Skeletal muscle tissue (tissue), 4 donors: Measurements from ENCODE around the gene GASK1A. TPM values are rescaled to one million over a fixed set of nuclear protein-coding genes. Genes with fewer than 3 reads are reported as not detected.

Source experiments
- H3K27ac ChIP-seq: one replicate; pipeline ENCODE4 v1.7.0; 2013; ENCODE audit warnings: mild to moderate bottlenecking, low read depth, low read length, inconsistent platforms
- H3K27me3 ChIP-seq, 3 donors: one replicate each; pipeline ENCODE4 v1.7.0; 2013; ENCODE audit warnings: low read length in 3 of 3; ENCODE audit not compliant: control insufficient read depth in 3 of 3, insufficient read depth in 3 of 3
- H3K36me3 ChIP-seq, 3 donors: one replicate each; pipeline ENCODE4 v1.7.0; 2013; ENCODE audit warnings: low read length in 3 of 3; ENCODE audit not compliant: control insufficient read depth in 3 of 3, insufficient read depth in 3 of 3
- H3K4me1 ChIP-seq, 3 donors: one replicate each; pipeline ENCODE4 v1.7.0; 2013; ENCODE audit warnings: low read length in 3 of 3, mild to moderate bottlenecking in 3 of 3; ENCODE audit not compliant: control insufficient read depth in 3 of 3, insufficient read depth in 3 of 3
- H3K4me3 ChIP-seq, 3 donors: one replicate each; pipeline ENCODE4 v1.7.0; 2013; ENCODE audit warnings: low read length in 3 of 3
- H3K9ac ChIP-seq, 3 donors: one replicate each; pipeline ENCODE4 v1.7.0; 2013; ENCODE audit warnings: low read length in 3 of 3, mild to moderate bottlenecking in 3 of 3, moderate library complexity in 2 of 3, low read depth in 1 of 3
- H3K9me3 ChIP-seq, 3 donors: one replicate each; pipeline ENCODE4 v1.7.0; 2013; ENCODE audit warnings: low read length in 3 of 3; ENCODE audit not compliant: control insufficient read depth in 3 of 3
- total RNA-seq: library from RNA; depleted of rRNA; stranded (reverse); fragments of >200 nt; gene quantifications from one replicate; pipeline ENCODE4 v1.2.3, GENCODE V29; 2014
- donor health status: Osteomylitis.

The GASK1A gene
- total RNA-seq, 1 donor from 2014 or later, result 12.0 TPM

- no peak overlapping the region for H3K27ac ChIP-seq
- no peaks in the 10 kb centered on the region for H3K27me3 ChIP-seq
Measured at GRCh38 chr3:42996021-42996420, 16.9 kb downstream of the GASK1A start.

GRCh38 chr3:42996633-42997075, 17.5 kb downstream of the GASK1A start:
- peaks cover 24 to 35% (median 34%) of the 10 kb centered on the region in 3 donors for H3K4me1 ChIP-seq
- H3K9ac ChIP-seq, result no peak overlapping the region
- H3K27me3 ChIP-seq, result no peaks in the 10 kb centered on the region
- H3K4me3 ChIP-seq, result no peak overlapping the region
- H3K27ac ChIP-seq, result no peak overlapping the region
- H3K36me3 ChIP-seq, result no peaks in the 10 kb centered on the region
- peaks cover 0 to 2% (median 0%) of the 10 kb centered on the region in 3 donors for H3K9me3 ChIP-seq

More at GRCh38 chr3:42996021-42996420, 16.9 kb downstream of the GASK1A start:
- no peaks in the 10 kb centered on the region for H3K36me3 ChIP-seq
- peaks cover 18 to 29% (median 28%) of the 10 kb centered on the region in 3 donors for H3K4me1 ChIP-seq
- no peak overlapping the region for H3K9ac ChIP-seq
- peaks cover 0 to 2% (median 0%) of the 10 kb centered on the region in 3 donors for H3K9me3 ChIP-seq
- H3K4me3 ChIP-seq, result no peak overlapping the region

DNA sequence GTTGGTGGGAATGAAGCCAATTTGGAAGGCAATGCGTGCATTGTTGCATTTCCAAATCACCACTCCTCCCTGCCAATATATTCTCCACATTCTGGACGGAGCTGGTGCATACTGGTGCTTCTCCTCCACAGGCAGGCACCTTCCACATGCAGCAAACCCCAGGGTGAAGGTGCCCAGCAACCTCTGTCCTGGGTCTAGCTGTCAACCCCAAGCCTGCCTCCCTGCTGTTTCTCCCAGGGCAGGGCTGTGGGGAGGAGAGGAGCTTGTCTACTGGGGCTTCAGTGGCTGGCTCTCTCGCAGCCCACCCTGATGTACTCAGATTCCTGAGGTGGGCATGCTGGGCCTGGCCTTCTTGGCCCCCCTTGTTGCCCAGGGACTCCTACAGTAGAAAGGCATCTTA, 20.1 kb downstream of the GASK1A start:
- Histone ChIP-seq H3K4me1 (peaks cover 30 to 41% (median 41%) of the 10 kb centered on the region in 3 donors), H3K9me3 (peaks cover 0 to 2% (median 0%) of the 10 kb centered on the region in 3 donors), H3K4me3 (no peak overlapping the region), H3K27me3 (no peaks in the 10 kb centered on the region), H3K9ac (no peak overlapping the region), H3K27ac (peak overlapping the region; percentile 56), H3K36me3 (no peaks in the 10 kb centered on the region)

GRCh38 chr3:42999632-43000031, 20.5 kb downstream of the GASK1A start:
- Histone ChIP-seq H3K4me3 (no peak overlapping the region), H3K36me3 (no peaks in the 10 kb centered on the region), H3K9me3 (peaks cover 0 to 2% (median 0%) of the 10 kb centered on the region in 3 donors), H3K27ac (peak overlapping the region; percentile 56), H3K4me1 (peaks cover 30 to 41% (median 41%) of the 10 kb centered on the region in 3 donors), H3K27me3 (no peaks in the 10 kb centered on the region), H3K9ac (no peak overlapping the region)

DNA sequence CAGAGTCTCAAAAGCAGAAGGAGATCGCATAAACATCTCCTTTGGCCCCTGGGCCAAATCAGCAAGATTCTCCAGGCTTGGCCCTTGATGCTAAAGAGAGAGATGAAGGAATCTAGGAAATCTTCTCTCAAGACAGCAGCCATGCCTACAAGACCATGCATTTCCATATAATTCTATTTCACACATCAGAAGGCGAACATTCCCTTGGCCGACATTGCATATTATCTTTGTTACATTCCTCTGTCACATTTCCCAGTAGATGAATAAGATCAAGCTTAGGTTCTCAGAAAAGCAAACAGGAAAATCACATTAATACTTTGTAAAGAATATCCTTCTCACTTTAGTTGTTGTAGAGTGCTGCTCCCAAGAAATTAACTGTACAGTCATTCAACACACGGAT, 21.3 kb downstream of the GASK1A start:
- Histone ChIP-seq H3K27ac (peak overlapping the region; percentile 56), H3K4me3 (no peak overlapping the region), H3K9ac (no peak overlapping the region), H3K4me1 (peaks cover 30 to 41% (median 41%) of the 10 kb centered on the region in 3 donors), H3K36me3 (no peaks in the 10 kb centered on the region), H3K9me3 (peaks cover 0 to 2% (median 0%) of the 10 kb centered on the region in 3 donors), H3K27me3 (no peaks in the 10 kb centered on the region)

DNA sequence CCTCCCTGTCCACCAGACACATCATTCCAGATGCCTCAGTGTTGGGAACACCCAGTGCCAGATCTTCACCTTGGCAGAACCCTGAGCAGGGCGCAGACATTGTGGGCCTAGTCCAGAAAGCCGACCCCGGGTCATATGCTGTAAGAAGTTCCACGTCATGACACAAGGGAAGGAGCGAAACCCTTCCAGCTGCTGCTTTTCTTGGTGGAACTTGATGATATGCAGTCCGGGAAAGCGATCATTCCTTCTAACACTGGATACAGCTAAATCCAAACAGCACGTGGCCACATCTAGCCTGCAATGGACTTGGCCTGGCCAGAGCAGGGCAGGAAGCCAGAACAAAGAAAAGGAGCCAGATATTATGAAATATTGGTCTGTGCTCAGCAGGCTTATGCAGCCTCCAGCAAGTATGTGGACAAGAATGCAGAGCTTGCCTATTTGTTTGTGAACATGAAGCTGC, 22.0 kb downstream of the GASK1A start:
- H3K36me3 ChIP-seq, result no peaks in the 10 kb centered on the region
- H3K4me1 ChIP-seq, result peaks cover 30 to 41% (median 40%) of the 10 kb centered on the region in 3 donors
- H3K4me3 ChIP-seq, result peak overlapping the region; percentile 46 to 54 (median 49)
- peaks cover 0 to 2% (median 0%) of the 10 kb centered on the region in 3 donors for H3K9me3 ChIP-seq
- no peaks in the 10 kb centered on the region for H3K27me3 ChIP-seq
- peak overlapping the region; percentile 56 for H3K27ac ChIP-seq
- peak overlapping the region; percentile 28 to 69 (median 44) for H3K9ac ChIP-seq

DNA sequence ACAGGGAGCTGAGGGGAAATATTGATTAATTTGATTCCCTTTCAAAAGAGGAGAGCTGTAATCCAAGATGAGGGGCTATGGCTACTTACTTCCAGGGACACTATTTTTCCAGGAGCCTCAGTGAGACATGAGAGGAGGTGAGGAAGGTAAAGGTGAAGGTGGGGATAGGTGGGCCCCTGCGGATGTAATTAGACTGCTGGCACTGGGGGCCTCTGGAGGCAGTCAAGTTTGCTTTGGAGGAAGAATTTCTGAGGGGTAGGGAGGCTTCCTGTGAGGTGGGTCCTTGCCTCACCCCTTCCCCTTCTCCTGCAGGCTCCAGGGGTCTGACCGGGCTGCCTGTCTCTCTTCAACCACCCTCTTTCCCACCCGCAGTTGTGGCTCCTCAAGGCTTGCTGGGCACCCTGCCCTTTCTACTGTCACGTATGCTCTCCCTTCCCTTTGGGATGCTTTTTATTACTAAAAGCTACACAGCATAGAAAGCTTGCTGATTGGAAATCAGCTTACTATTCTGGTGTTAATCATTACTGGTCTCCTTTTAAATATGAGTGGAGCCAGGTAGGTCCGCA, 22.5 kb downstream of the GASK1A start:
- peak overlapping the region; percentile 46 to 49 (median 49) for H3K4me3 ChIP-seq
- no peaks in the 10 kb centered on the region for H3K36me3 ChIP-seq
- peaks cover 28 to 38% (median 36%) of the 10 kb centered on the region in 3 donors for H3K4me1 ChIP-seq
- H3K9me3 ChIP-seq, result peaks cover 0 to 2% (median 0%) of the 10 kb centered on the region in 3 donors
- peak overlapping the region; percentile 56 for H3K27ac ChIP-seq
- no peaks in the 10 kb centered on the region for H3K27me3 ChIP-seq
- peak overlapping the region; percentile 40 to 69 (median 44) for H3K9ac ChIP-seq

GRCh38 chr3:43004282-43004681, 25.2 kb downstream of the GASK1A start:
- peaks cover 21 to 28% (median 28%) of the 10 kb centered on the region in 3 donors for H3K4me1 ChIP-seq
- no peaks in the 10 kb centered on the region for H3K9me3 ChIP-seq
- no peak overlapping the region for H3K27ac ChIP-seq
- no peak overlapping the region for H3K4me3 ChIP-seq
- H3K9ac ChIP-seq, result no peak overlapping the region
- no peaks in the 10 kb centered on the region for H3K36me3 ChIP-seq
- H3K27me3 ChIP-seq, result no peaks in the 10 kb centered on the region

DNA sequence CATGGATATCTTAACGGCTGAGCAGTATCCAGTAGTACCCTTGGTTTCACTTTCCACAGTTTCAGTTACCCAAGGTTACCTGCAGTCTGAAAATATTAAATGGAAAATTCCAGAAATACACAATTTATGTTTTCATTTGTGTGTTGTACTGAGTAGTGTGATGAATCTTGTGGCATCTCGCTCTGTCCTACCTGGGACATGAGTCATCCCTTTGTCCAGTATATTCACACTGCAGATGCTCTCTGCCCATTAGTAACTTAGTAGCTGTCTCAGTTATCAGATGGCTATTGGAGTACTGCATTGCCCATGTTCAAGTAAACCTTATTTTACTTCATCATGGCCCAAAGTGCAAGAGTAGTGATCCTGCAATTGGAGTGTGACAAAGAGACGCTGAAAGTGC, 26.1 kb downstream of the GASK1A start:
- Histone ChIP-seq H3K4me3 (no peak overlapping the region), H3K36me3 (no peaks in the 10 kb centered on the region), H3K9ac (no peak overlapping the region), H3K27ac (no peak overlapping the region), H3K4me1 (peaks cover 18 to 21% (median 20%) of the 10 kb centered on the region in 3 donors), H3K27me3 (no peaks in the 10 kb centered on the region), H3K9me3 (no peaks in the 10 kb centered on the region)

DNA sequence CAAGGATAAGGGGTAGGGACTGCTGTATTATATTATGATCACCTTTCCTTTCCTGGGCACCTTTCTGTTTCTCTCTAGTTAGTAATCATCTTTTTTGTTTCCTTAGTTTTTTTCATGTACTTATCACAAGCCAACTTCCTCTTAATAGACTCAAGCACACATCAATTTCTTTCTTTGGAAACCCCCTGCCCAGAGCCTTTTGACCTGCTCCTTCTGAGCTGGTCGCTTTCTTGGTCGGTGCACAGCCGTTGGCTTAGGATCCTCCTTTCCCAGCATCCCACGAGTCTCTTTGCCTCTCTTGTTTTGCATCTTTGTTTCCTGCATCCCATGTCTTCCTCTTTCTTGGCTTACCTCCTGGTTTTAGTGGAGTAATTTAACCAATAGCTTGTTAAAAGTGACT, 26.9 kb downstream of the GASK1A start:
- H3K4me3 ChIP-seq, result no peak overlapping the region
- H3K9me3 ChIP-seq, result no peaks in the 10 kb centered on the region
- H3K9ac ChIP-seq, result no peak overlapping the region
- no peak overlapping the region for H3K27ac ChIP-seq
- H3K36me3 ChIP-seq, result no peaks in the 10 kb centered on the region
- H3K4me1 ChIP-seq, result peaks cover 12 to 14% (median 13%) of the 10 kb centered on the region in 3 donors
- no peaks in the 10 kb centered on the region for H3K27me3 ChIP-seq
